ENCODE data around the gene ARF3.

ARF3 gene

DNA sequence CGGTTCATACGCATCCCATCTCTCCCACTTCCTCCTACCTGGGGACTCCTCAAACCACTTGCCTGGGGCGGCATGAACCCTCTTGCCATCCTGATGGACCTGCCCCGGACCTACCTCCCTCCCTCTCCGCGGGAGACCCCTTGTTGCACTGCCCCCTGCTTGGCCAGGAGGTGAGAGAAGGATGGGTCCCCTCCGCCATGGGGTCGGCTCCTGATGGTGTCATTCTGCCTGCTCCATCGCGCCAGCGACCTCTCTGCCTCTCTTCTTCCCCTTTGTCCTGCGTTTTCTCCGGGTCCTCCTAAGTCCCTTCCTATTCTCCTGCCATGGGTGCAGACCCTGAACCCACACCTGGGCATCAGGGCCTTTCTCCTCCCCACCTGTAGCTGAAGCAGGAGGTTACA lies 24.5 kb upstream of the ARF3 start:
- DNase-seq (ENCODE audit: low read depth), result no peak

DNA sequence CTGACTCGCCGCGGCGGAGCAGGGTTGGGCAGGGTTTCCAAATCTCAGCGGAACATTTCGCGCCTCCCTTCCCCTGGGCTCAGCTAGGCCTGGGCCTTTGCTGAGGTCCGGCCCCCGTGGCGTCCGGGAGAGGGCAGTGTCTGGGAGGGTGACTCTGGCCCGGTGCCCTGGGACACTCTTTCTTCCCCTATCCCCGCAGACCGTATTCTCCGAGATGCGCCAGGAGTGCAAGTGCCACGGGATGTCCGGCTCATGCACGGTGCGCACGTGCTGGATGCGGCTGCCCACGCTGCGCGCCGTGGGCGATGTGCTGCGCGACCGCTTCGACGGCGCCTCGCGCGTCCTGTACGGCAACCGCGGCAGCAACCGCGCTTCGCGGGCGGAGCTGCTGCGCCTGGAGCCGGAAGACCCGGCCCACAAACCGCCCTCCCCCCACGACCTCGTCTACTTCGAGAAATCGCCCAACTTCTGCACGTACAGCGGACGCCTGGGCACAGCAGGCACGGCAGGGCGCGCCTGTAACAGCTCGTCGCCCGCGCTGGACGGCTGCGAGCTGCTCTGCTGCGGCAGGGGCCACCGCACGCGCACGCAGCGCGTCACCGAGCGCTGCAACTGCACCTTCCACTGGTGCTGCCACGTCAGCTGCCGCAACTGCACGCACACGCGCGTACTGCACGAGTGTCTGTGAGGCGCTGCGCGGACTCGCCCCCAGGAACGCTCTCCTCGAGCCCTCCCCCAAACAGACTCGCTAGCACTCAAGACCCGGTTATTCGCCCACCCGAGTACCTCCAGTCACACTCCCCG lies 23.9 kb upstream of the ARF3 start:
- DNase-seq (ENCODE audit: low read depth), result no peak

DNA sequence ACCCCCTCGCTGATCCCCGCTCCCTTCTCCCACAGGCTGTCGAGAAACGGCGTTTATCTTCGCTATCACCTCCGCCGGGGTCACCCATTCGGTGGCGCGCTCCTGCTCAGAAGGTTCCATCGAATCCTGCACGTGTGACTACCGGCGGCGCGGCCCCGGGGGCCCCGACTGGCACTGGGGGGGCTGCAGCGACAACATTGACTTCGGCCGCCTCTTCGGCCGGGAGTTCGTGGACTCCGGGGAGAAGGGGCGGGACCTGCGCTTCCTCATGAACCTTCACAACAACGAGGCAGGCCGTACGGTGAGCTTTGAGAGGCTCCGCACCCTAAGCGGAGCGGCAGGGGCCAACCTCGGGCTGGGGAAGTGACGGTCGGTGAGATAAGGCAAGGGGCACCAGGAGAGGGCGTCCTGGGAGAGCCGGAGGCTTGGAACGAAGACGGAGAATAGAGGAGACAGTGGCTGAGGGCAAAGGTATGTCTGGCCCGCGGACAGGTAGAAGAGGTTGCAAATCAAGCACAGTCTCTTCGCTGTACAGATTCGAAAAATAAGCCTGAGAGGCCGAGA lies 23.2 kb upstream of the ARF3 start:
- DNase-seq (ENCODE audit: low read depth), result no peak

DNA sequence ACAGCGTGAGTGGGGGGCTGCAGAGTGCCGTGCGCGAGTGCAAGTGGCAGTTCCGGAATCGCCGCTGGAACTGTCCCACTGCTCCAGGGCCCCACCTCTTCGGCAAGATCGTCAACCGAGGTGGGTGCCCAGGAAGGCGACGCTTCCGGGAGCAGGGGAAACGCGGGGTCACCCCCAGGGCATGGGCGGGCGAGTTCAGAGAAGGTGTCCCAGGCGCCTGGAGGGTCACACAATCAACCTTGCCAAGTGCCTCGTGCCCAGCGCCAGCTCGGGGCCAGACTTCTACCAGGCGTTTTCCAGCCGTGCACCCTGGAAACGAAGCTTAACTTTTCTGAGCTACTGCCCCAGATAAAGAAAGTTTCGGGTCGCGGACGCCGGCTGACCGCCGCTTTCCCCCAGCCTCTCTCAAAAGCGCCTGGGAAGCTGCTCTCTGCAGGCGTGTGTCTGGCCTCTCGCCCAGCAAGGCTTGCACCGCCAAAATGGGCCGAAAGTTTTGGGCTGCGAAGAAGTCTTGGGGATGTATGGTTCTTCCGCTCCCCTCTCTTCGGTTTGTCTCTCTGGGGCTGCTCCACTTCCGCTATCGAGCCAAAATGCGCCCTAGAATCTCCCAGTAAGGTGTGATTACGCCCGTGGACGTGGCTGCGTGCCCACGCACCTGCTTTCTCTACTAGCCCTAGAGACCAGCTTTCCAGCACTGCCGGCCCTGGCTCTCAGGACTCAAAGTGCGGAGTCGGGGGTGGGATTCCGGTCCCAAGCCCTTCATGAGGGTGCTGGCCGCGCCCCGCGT lies 22.5 kb upstream of the ARF3 start:
- DNase-seq (ENCODE audit: low read depth), result no peak

DNA sequence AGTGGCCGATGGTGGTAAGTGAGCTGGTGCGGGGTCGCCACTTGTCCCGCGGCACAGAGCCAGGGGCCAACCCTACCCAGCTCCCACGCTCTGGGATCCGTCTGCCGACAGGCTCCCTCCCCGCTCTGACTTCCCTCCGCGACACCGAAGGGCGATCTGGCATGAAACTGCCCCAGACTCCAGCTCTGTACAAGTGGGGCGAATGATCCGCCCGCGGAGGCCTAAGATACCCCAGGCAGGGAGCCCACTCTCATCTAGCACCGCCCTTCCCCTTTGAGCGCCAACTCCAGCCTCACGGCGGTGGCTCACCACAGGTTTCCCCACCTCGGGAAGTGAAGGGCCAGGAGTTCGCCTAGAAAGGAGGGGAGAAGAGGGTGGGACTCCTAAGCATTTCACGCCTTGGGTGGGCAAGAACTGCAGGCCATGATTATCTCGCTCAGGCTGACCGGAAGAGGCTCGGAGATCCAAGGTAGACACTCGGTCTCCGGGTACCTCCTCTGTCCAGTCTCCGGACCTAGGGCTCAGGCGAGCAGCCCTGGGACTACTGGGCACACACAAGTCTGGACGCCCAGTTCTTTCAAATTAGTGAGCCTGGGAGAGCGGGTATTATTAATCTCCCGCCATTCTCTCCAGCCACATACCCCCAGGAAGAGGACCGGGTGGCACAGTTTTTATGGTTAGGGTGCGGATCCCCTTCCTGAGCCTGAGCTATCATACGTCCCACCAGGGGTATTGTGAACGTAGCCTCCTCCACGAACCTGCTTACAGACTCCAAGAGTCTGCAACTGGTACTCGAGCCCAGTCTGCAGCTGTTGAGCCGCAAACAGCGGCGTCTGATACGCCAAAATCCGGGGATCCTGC lies 21.7 kb upstream of the ARF3 start:
- no peak for DNase-seq (ENCODE audit: low read depth)

DNA sequence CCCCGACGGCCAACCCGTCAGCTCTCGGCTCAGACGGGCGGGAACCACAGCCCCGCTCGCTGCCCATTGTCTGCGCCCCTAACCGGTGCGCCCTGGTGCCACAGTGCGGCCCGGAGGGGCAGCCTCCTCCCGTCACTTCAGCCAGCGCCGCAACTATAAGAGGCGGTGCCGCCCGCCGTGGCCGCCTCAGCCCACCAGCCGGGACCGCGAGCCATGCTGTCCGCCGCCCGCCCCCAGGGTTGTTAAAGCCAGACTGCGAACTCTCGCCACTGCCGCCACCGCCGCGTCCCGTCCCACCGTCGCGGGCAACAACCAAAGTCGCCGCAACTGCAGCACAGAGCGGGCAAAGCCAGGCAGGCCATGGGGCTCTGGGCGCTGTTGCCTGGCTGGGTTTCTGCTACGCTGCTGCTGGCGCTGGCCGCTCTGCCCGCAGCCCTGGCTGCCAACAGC lies 21.0 kb upstream of the ARF3 start, which contains the start of gene WNT1:
TSS of gene WNT1 (plus strand) at position 32 of the 450 bp plus-strand sequence. CDS start at position 361, 329 bp downstream.
- no peak for DNase-seq (ENCODE audit: low read depth)

DNA sequence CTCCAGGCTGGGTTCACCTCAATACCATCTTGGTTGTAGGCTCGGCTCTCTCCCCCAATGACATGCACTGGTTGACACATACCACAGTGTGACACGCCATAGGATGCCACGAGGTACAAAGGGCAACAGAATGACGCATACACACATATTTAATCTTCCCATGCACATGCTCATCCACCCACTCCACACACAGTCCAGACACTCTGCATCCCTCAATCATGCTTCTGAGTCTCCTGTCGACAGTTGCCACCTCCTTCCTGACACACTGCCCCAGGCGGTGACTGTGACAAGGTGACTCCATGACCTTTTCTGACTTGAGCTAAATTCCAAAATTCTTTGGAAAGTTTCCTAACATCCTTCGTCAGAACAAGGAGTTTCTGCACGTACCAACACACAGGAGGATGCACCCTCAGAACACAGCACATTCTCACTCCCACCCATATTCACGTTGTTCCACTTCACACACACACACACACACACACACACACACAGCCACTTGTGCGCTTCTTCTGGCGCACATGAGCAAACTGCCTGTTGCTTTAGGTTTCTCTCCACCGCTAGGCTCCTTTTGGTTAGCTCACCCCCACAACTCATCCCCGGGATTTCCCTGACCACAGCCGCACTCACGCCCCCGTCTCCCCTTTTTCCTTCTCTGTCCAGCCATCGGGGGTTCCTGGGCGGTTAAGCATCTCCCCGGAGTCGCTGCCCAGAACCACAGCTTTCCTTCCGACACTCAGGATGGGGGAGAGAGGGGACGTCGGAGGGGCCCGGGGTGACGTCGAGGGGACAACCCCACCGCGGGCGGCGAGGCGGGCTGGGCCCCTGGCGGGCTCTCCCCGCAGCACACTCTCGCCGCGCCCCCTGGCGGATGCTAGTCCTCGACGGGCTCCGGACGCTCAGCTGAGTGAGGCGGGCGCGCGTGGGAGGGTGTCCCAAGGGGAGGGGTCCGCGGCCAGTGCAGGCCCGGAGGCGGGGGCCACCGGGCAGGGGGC lies 20.3 kb upstream of the ARF3 start:
- DNase-seq (ENCODE audit: low read depth), result peak; percentile 81

DNA sequence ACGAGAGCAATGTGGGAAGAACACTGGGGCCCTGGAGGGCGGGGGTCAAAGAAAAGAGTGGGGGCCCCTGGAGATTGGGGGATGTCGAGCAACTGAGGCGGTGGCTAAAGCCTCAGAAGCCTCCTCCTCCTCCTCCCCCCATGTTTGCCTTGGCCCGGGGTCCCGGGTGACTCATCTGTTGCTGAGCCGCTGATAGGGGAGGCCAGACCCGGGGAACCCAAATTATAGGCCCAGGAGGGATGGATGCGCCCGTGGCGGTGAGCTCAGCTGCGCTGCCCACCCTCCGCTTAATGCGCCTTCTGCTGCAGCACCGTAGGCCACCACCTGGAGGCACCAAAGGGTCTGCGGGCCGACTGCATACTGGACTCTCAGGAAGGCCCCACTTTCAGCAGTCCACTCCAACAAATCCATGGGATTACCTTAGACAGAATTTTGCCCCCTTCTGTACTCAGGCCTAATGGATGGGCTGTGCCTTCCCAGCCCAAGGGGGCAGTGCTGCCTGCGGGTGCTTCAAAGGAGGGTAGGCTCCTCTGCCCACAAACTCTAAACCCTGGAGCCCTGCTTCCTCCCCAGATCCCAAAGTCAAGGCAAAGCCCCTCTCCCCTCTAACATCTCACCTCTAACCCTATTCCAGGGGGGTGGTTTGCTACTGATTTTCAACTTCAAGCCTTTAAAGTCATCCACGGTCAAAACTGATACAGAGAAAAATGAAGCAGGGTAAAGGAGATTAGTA lies 16.8 kb upstream of the ARF3 start:
- no peak for DNase-seq (ENCODE audit: low read depth)

DNA sequence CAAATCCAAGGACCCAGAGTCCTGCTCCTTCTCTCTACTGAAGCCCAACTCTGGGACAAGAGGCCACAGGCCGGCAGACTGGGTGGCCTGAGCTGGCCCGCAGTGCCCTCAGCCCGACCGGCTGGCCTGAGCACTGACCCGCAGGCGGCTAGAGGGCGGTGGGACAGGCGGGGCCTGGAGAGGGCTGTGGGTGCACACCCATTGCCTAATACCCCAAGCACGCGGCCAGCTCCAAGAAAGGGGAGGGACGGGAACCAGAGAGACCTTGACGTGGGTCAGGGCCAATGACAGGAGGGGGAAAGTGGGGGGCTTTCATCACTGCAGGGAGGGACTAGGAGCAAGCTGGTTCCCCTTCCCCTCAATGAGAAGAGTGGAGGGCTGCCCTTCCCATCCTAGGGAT lies 16.2 kb upstream of the ARF3 start:
- no peak for DNase-seq (ENCODE audit: low read depth)

DNA sequence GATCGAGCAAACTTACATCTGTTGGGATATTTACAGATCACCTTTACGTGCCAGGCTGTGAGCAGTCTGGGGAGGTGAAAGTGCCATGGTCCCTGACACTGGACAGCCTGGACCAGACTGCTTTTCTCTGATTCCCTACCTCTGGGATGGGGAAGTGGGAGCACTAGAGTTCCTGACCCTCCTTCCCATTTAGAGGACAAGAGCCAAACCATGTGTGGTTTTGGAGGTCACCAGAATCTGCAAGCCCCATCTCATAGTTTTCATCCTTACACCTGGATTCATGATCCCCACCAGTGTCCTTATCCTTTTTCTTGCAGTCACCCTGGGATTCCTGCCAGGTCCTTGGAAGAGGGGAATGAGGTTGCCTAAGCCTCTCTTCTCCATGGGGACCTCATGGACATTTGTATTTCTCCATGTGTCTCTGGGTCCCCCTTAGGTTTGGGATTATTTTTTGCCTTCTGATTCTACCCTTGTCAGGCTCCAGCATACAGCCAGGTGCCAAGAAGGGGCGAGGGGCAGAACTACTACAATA lies 15.7 kb upstream of the ARF3 start:
- DNase-seq (ENCODE audit: low read depth), result no peak

DNA sequence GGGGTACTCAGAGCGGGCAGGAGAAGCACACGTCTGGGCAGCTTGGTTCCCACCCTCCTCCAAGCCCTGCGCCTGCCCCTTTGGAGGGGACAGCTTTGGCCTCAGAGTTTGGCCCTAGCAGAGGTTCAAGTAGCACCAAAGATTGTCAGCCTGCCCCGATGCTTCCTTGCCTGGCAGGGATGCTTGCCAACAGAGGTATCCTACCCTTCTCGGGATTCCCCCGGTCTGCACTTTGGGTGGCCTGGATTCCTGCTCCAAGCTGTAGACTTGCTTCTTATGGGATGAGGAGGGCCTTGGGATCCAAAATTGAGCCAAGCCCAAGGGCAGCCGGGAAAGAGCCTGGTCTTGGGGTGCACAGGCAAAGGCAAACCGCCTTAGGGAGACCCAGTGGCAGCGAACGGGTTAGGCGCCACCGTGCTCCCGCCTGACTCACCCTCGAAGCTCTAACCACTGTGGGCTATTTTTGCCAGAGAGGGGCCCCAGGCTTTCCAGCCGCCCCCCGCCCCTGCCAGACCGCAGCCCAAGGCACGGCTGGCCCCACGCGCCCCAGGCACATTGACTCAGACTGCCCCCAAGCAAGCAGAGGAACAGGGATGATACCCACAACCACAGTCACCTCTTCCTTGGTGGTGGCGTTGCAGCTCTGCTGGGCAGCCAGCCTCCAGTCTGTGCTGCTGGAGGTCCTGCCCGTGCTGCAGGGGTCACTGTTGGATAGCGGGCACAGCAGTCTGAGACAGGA lies 15.1 kb upstream of the ARF3 start:
- DNase-seq (ENCODE audit: low read depth), result no peak

DNA sequence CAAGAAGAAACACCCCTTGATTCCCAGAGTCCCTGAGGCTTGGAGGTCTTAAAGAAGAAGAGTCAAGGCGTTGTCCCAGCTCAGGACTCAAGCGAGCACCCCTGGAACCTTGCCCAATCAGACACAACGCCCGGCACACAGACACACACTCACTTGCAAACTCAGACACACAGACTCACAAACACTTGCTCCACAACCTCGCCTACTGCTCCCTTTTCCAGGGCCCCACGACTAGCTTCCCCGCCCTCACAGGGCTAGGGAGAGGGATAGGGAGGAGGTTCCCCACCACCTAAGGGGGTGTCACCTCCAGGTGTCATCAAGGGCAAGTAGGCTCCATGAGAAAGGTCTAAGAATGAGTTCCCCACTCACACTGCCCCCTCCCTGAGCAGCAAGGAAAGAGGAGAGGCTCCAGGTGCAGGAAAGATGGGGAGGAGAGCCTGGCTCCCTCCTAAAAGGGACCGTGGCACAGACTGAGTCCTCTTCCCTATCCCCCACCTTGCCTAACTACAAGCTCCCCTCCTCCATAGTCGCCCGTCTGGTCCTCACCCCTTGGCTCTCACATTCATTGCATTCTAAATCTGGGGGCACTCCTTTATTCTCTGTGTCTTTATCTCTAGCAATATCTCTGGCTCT lies 13.5 kb upstream of the ARF3 start:
- DNase-seq (ENCODE audit: low read depth), result no peak

DNA sequence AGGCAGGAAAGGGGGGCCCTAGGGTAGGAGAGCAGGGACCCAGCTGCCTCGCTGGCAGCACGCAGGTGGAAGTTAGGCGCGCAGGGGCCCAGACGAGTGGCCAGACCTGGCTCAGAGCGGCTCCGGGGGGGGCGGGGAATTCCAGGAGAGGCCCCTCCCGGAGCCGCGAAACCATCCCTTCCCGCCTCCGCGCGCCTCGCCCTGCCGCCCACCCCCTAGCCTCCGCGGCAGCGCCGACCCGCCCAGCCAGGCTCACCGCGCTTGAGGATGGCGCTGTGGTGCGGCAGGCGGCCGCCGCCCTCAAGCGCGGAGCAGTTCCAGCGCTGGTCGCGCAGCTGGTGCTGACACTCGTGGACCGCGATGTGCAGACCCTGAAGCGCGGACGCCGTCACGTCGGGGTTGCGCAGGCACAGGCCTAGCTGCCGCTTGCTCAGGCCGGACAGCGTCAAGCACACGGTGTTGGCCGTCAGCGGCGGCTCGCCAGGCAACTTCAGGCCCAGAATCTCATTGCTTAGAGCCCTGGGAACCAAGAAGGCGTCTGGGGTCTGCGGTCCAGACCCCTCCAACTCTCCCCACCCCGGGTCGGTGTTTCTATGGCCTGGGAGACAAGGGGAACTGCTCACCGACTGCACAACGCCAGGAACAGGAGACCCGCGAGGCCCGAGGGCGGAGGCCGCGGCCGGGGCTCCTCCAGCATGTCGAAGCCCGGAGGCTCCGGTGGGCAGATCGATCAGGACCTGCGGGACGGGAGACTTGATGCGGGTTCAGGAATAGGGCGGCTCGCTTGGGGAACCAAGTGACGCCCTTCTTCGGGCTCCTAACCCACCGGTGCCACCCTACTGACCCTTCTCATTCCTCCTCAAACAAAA lies 12.8 kb upstream of the ARF3 start:
- no peak for DNase-seq (ENCODE audit: low read depth)

DNA sequence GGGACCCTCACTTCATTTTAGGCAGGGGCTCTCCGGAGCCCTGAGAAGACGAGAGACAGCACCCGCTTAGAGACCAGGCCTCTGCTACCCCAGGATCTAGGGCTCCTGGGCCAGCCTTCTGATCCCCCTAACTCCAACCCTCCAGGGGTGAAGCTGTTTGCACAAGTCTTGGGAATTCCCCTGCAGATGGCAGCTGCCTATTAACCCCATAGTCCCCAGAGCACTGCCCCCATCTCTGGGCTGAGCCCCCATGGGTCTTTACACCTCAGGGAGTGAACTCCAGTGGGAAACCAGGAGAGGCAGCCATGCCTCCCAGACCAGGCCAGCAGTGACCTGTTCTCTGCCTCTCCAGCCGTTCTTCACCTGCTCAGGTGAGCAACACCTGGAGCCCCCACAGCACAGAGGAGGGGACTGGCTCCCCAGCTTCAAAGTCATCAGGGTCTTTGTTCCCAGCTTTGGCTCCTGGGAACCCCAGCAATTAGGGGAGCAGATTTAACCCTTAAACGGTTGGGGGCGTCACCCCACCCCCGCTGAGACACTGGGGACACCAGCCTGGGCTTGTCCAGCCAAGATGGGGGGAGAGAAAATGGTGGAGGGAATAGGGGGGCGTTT lies 12.0 kb upstream of the ARF3 start:
- no peak for DNase-seq (ENCODE audit: low read depth)

DNA sequence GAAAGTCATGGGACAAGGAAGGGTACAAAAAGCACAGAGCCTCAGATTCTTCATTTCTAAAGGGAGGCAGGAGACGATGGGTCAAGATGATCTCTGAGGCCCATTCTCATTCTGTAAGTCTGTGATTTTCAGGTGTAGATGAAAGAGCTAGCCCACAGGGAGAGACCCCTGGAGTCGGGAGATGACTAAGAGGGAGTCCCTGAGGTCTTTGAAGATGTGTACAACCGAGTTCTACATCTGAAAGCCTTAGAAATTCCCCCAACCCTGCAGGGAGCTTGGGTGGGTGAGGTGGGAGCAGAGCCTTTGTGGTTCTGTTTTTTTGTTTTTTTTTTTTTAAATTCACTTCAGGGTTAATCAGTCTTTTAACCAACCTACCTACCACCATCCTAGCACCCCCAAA lies 11.2 kb upstream of the ARF3 start:
- DNase-seq (ENCODE audit: low read depth), result no peak

DNA sequence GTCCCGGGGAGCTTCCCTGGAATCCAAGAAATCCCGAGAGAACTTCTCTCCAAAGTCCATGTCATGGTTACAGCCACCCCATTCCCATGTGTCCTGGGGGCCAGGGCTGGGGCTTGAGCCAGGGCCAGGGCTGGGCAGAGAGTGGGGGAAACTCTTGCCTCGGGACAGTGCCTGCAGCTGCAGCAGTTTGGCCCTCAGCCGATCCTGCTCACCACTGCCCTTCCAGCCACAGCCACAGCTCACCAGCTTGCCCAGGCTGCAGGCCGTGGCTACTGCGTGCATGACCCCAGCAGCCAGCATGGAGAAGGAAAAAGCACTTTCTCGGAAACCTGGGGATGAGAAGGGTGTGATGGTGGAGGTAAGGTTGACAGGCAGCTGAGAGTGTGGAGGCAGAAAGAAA lies 10.7 kb upstream of the ARF3 start:
- DNase-seq (ENCODE audit: low read depth), result no peak

Data from activated gamma-delta T cell treated with anti-CD3 and anti-CD28 coated beads, Interleukin-2, amount 50 U/mL, for 16 hours (primary cell).